OCI-LY7 (cell line): Measurements from ENCODE around the gene LPGAT1. TPM values are rescaled to one million over a fixed set of nuclear protein-coding genes. Genes with fewer than 3 reads are reported as not detected.

Source experiments
- BruUV-seq: library from RNA; stranded (reverse); fragments of 400-500 nt; replicated peaks from 2 replicates; lab custom pipeline; 2021; lab: Mats Ljungman, UMichigan
- CTCF ChIA-PET: fragments of 300-600 bp; sonication (Branson Sonifier 250); formaldehyde crosslinking; loops from one replicate; lab custom pipeline; 2022; ENCODE audit warnings: antibody characterized with exemption; ENCODE audit not compliant: unreplicated experiment; lab: Charles Lee
- POLR2A ChIA-PET: fragments of 300-600 bp; sonication (Branson Sonifier 250); formaldehyde crosslinking; loops from one replicate; lab custom pipeline; 2022; ENCODE audit warnings: antibody characterized with exemption; lab: Charles Lee
- DNase-seq: peaks from one replicate; pipeline ENCODE4 v3.0.0-alpha.2; 2015; ENCODE audit warnings: low spot score
- H2AFZ ChIP-seq: fragments of 200-600 bp; sonication (generic), shearing (Covaris generic); 2 replicates; pipeline ENCODE4 v1.6.1; 2014; ENCODE audit warnings: mild to moderate bottlenecking, antibody characterized with exemption, low read length, moderate library complexity
- H3K27ac ChIP-seq: fragments of 200-600 bp; sonication (generic); 2 replicates; pipeline ENCODE4 v1.5.1; 2014; ENCODE audit warnings: mixed run types, low read depth, mild to moderate bottlenecking, moderate library complexity, low read length, inconsistent platforms; ENCODE audit not compliant: poor library complexity, severe bottlenecking
- H3K36me3 ChIP-seq: fragments of 200-600 bp; sonication (generic); 2 replicates; pipeline ENCODE4 v1.6.1; 2014; ENCODE audit warnings: mild to moderate bottlenecking, antibody characterized with exemption, low read length, moderate library complexity, mixed read lengths; ENCODE audit not compliant: insufficient read depth
- H3K4me1 ChIP-seq: fragments of 200-600 bp; sonication (generic); 2 replicates; pipeline ENCODE4 v1.5.1; 2014; ENCODE audit warnings: mild to moderate bottlenecking, low read length; ENCODE audit not compliant: insufficient read depth, poor library complexity, severe bottlenecking
- H3K4me2 ChIP-seq: fragments of 200-600 bp; sonication (generic); 2 replicates; pipeline ENCODE4 v1.6.1; 2014; ENCODE audit warnings: mild to moderate bottlenecking, low read length
- H3K4me3 ChIP-seq: fragments of 200-600 bp; sonication (generic); 2 replicates; pipeline ENCODE4 v1.5.1; 2014; ENCODE audit warnings: mild to moderate bottlenecking, low read depth, low read length; ENCODE audit not compliant: poor library complexity, severe bottlenecking
- H3K79me2 ChIP-seq: fragments of 200-600 bp; sonication (generic); 2 replicates; pipeline ENCODE4 v1.6.1; 2016; ENCODE audit warnings: low read depth, mild to moderate bottlenecking, low read length, moderate library complexity, mixed read lengths; ENCODE audit not compliant: insufficient read depth
- H3K9me2 ChIP-seq: fragments of 200-600 bp; sonication (generic); 2 replicates; pipeline ENCODE4 v1.6.1; 2016; ENCODE audit warnings: mild to moderate bottlenecking, low read length, mixed read lengths; ENCODE audit not compliant: insufficient read depth
- H3K9me3 ChIP-seq: fragments of 200-600 bp; sonication (generic); 2 replicates; pipeline ENCODE4 v1.6.1; 2014; ENCODE audit warnings: mild to moderate bottlenecking, mixed run types, low read length, mixed read lengths
- H4K20me1 ChIP-seq: fragments of 200-600 bp; sonication (generic); 2 replicates; pipeline ENCODE4 v1.6.1; 2014; ENCODE audit warnings: mild to moderate bottlenecking, antibody characterized with exemption, low read length, moderate library complexity, mixed read lengths; ENCODE audit not compliant: insufficient read depth
- EZH2phosphoT487 ChIP-seq: fragments of 200-600 bp; sonication (generic); IDR thresholded peaks from 2 replicates; pipeline ENCODE4 v1.6.1; 2018; ENCODE audit warnings: low read depth, borderline replicate concordance, mild to moderate bottlenecking, mixed run types, antibody characterized with exemption, low read length, moderate library complexity, mixed read lengths
- intact Hi-C: fragments of 100-400 bp; cut with micrococcal nuclease; formaldehyde crosslinking; loops from one replicate; pipeline ENCODE4 v1.10.0; 2022; ENCODE audit not compliant: unreplicated experiment
- total RNA-seq, 2 experiments: library from RNA; depleted of rRNA in 1 of 2; stranded (reverse); fragments of >200 nt in 1 of 2; shearing (Covaris generic) in 1 of 2; gene quantifications; 2 replicates each; pipeline ENCODE4 v1.2.3, GENCODE V29; 2014 to 2022
- TF ChIP-seq, protein P1 (sequence below): fragments of 200-600 bp; sonication (generic); conservative IDR thresholded peaks from 2 replicates; pipeline ENCODE4 v1.5.1; 2014; ENCODE audit warnings: mild to moderate bottlenecking, antibody characterized with exemption, low read length, moderate library complexity, mixed read lengths

LPGAT1 gene
- total RNA-seq, 2 experiments from 2014 or later = 14.1 to 35.2 TPM

DNA sequence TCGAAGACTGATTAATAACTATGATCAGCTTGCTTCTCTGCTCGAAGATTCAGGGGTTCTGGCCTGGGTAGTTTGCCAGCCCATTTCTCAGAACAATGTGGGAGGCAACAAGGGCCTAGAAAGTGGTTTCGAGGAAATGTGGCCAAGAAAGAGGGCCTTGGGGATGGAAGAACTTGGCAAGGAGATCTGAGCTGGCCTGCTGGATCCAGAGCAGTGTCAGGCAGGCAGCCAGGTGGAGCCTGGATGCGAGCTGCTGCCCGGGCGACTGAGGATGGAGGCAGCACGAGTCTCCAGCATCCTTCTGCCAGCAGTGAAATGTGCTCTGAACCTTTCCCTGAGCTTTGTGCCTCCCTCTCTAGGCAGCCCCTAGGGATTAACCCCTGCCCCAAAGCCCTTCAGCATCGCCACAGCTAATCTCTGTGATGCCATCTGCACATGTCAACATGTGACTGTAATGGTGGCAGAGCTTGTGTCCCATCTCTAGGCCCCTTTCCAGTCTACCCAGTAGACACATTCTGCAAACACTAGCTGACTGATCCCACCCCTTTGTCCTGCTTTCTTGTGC is 94.1 kb downstream of the LPGAT1 start:
- Histone ChIP-seq H3K9me2 (no peaks in the 10 kb centered on the region), H3K4me3 (no peak overlapping the region), H3K27ac (no peak overlapping the region), H3K4me2 (no peak overlapping the region), H3K79me2 (no peaks in the 10 kb centered on the region), H3K4me1 (peaks cover 35% of the 10 kb centered on the region), H4K20me1 (no peaks in the 10 kb centered on the region), H2AFZ (no peak overlapping the region), H3K9me3 (no peaks in the 10 kb centered on the region), H3K36me3 (no peaks in the 10 kb centered on the region)
- ChIA-PET POLR2A (interaction anchor here (0.6 to 1.0 kb wide), 4 partner anchors 14 to 299 kb away, joined by 3 to 5 read pairs (median 4); partner anchors contain the start of genes DTL and INTS7), CTCF (no interaction called here)
- no TSS peak for BruUV-seq
- DNase-seq = no peak
- intact Hi-C loops = no loop called here
- TF ChIP-seq, protein P1, sequence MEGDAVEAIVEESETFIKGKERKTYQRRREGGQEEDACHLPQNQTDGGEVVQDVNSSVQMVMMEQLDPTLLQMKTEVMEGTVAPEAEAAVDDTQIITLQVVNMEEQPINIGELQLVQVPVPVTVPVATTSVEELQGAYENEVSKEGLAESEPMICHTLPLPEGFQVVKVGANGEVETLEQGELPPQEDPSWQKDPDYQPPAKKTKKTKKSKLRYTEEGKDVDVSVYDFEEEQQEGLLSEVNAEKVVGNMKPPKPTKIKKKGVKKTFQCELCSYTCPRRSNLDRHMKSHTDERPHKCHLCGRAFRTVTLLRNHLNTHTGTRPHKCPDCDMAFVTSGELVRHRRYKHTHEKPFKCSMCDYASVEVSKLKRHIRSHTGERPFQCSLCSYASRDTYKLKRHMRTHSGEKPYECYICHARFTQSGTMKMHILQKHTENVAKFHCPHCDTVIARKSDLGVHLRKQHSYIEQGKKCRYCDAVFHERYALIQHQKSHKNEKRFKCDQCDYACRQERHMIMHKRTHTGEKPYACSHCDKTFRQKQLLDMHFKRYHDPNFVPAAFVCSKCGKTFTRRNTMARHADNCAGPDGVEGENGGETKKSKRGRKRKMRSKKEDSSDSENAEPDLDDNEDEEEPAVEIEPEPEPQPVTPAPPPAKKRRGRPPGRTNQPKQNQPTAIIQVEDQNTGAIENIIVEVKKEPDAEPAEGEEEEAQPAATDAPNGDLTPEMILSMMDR = no peak
- TF ChIP-seq EZH2phosphoT487 = no peak

DNA sequence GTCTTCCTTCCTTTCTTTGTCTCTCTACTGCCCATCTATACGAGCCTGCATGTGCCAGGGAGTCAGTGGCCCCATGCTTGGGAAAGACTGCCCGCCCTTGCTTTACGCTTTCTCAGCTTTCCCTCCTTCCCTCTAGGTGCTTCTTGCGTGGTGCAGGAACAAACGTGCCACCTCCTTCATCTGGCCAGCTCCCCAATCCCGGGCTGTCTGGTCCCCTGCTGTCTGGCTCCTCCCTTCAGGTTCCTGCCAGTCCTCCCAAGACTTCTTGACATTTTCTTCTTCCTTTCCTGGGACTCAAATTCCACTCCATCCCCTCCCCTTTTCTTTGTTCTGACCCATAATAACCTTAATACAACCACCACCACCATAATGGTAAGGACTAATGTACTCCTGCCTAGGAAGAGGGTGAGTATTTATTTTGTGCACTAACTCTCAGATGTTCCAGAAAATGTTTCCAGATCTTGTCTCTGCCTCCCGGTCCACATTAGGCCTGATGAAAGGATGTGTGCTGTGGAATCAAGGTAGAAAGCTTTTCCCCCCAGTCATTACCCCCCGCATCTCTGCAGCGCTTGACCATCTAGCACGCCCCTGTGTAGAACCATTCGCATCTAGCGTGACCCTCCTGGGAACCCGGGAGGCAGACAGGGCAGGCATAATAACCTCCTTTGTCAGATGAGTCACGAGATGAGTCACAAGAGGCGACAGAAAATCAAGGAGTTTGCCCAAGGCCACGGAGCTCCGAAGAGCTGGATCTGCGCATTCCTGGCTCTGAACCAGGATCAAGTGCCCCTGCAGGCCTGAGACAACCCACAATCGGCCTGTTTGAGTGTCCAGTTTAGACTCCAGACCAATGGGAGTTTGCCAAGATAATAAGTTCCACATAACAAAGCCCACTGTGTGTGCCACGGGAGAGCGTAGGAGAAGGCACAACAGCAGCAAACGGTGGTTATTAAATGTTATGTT is 95.1 kb downstream of the LPGAT1 start:
- no peaks in the 10 kb centered on the region for H3K9me2 ChIP-seq
- no peaks in the 10 kb centered on the region for H4K20me1 ChIP-seq
- no peak overlapping the region for H3K4me3 ChIP-seq
- no peaks in the 10 kb centered on the region for H3K9me3 ChIP-seq
- TF ChIP-seq EZH2phosphoT487 = no peak
- TF ChIP-seq, protein P1 = no peak
- ChIA-PET POLR2A (interaction anchor here (0.5 to 1.0 kb wide), 4 partner anchors 15 to 599 kb away, joined by 3 to 5 read pairs (median 4); no protein-coding TSS in a partner anchor), CTCF (no interaction called here)
- intact Hi-C loops = no loop called here
- H3K79me2 ChIP-seq = no peaks in the 10 kb centered on the region
- DNase-seq = no peak
- H2AFZ ChIP-seq = no peak overlapping the region
- H3K4me2 ChIP-seq = no peak overlapping the region
- no peaks in the 10 kb centered on the region for H3K36me3 ChIP-seq
- peaks cover 35% of the 10 kb centered on the region for H3K4me1 ChIP-seq
- no TSS peak for BruUV-seq
- no peak overlapping the region for H3K27ac ChIP-seq
